GM12892 (cell line): ENCODE measurements around the gene GALR1.

Source experiments
- POLR2A ChIP-seq: IDR thresholded peaks from 2 replicates; pipeline ENCODE4 v1.6.1; 2011; ENCODE audit warnings: low read depth, low read length, control low read depth
- POLR2AphosphoS5 ChIP-seq: IDR thresholded peaks from 2 replicates; pipeline ENCODE4 v1.6.1; 2011; ENCODE audit warnings: low read depth, low read length, control low read depth
- TAF1 ChIP-seq: IDR thresholded peaks from 2 replicates; pipeline ENCODE4 v1.6.1; 2011; ENCODE audit warnings: low read depth, mild to moderate bottlenecking, control low read depth, low read length, borderline replicate concordance

- TF ChIP-seq POLR2AphosphoS5 (no peak), POLR2A (no peak), TAF1 (no peak)
These were observed 39.4 kb upstream of the GALR1 start for GRCh38 chr18:77210249-77210648.
